ENCODE measurements around the gene AP5B1.

AP5B1 gene

DNA sequence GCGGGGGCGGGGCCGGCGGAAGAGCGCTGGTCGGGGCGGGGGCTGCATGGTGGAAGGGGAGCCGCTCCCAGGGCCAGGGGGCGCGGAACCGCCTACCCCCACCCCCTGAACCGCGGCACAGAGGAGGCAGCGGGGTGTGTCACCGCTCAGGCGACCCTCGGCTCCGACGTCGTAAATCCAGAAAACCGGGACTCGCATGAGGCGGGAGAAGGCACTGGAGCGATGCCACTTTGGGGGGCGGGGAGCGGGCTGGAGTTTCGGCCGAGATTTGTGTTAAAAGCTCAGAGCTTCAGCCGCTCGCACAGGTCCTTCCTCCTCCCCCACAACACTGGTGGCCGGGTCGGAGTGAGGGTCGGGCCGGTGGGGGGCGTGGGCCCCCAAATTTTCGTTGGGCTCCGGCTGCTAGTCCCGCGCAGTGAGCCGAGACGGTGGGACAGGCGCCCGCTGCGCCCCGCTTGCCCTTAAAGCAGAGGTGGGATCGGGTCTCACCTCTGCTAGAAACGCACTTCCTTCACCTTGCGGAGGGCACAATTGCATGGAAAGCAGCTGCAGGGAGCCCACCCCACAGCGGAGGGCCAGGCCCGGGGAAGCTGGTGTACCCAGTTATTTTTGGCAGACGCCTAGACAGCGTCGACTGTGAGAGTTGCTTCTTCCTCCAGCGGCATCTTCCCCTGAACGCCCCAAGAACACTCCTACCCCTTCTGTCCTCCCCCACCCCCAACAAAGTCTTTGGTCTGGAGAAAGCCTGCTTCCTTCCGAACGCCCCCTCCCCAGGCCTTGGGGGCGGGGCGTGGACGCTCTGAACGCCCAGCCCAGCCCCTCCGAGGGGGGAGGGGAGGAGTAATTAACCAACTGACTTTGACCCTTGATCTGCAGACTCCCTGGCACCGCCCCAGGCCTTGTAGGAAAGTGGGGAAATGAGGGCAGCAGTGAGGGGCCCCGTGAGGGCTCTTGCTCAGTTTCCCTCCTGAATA, 7.2 kb upstream of the AP5B1 start:
- no peak overlapping the region for H3K4me3 ChIP-seq (ENCODE audit: low read depth, low read length)
- no peak for DNase-seq (ENCODE audit: low read depth, low spot score)
- TF ChIP-seq, protein P1, sequence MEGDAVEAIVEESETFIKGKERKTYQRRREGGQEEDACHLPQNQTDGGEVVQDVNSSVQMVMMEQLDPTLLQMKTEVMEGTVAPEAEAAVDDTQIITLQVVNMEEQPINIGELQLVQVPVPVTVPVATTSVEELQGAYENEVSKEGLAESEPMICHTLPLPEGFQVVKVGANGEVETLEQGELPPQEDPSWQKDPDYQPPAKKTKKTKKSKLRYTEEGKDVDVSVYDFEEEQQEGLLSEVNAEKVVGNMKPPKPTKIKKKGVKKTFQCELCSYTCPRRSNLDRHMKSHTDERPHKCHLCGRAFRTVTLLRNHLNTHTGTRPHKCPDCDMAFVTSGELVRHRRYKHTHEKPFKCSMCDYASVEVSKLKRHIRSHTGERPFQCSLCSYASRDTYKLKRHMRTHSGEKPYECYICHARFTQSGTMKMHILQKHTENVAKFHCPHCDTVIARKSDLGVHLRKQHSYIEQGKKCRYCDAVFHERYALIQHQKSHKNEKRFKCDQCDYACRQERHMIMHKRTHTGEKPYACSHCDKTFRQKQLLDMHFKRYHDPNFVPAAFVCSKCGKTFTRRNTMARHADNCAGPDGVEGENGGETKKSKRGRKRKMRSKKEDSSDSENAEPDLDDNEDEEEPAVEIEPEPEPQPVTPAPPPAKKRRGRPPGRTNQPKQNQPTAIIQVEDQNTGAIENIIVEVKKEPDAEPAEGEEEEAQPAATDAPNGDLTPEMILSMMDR (IDR thresholded peaks at IDR 0.05; ENCODE audit: low read depth, low read length): no peak
- in situ Hi-C loops (cut with HindIII; ENCODE audit: low sequenced_read_pairs): no loop called here

DNA sequence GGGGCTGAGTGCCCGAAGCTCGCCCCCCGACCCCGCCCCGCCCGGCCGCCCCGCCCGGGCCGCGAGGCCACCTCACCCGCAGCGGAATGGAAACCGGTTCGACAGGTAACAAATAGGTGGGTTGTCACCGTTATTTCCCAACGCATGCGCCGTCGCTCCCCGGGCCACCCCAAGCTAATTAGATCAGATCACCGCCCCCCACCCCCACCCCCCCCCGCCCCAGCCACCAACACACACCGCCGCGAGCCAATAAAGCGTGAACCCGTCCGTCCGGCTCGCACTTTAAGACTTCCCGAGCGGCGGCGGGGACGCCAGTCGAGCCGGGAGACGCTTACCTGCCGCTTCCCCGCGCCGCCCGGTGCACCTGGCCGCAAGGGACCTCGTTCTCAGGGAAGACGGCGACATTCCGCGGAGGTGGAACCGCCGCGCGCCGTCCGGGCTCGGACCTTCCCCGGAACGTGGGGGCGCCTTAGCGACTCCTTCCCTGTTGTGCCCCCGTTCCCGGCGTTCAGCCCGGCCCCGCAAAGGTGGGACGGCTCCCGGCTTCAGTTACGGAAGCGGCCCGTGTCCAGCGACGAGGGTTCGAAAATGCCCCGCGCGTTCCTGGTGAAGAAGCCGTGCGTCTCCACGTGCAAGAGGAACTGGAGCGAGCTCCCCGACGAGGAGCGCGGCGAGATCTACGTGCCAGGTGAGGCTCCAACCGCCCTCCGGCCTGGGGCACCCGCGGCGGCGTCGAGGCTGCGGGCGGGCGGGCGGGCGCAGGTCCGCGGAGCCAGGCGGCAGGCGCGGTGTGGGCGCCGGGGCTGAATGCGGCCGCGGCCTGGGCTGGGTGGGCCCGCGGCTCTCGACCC, 6.2 kb upstream of the AP5B1 start, which contains the start of gene OVOL1:
Gene OVOL1 (plus strand): TSS at position 278 of the 851 bp plus-strand sequence. CDS start 311 bp downstream, at position 589.
- TF ChIP-seq, protein P1 (IDR thresholded peaks at IDR 0.05; ENCODE audit: low read depth, low read length): no peak
- in situ Hi-C loops (cut with HindIII; ENCODE audit: low sequenced_read_pairs): no loop called here
- DNase-seq (ENCODE audit: low read depth, low spot score): no peak
- no peak within 1 kb of the TSS for H3K4me3 ChIP-seq (ENCODE audit: low read depth, low read length)

DNA sequence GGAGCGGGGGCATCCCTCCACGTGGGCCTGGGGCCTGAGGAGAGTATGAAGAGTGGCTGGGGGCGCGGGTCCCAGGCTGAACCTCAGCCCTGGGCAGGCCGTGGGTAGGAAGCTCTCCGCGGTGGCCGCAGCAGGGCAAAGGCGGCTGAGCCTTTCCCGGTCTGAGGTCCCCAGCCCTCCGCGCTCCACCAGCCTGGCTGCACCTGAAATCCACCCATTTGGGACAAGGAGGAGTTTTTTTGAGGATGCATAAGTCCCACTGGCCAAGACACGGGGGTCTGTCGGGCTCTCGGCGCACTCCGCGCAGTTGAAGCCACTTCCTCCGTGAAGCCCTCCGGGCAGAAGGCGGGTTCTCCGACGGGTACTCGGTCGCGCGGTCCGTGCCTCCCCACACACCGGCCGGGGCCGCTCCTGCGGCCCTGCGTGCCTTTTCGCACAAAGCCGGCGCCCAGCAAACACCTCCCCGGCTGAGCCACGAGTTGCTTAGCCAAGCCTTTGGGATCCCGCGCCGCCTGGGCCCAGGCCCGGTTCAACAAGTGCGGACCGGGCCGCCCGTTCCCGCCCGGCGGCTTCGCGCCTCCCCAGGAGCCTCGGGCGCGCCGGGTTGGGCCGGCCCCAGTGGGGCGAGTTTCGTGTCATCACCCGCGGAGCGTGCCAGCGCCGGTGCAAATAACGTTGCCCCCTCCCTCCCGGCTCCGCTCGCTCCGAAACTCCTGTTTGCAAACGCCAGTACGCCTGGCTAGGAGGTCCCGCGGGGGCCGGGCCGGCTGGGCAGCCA, 5.4 kb upstream of the AP5B1 start:
- in situ Hi-C loops (cut with HindIII; ENCODE audit: low sequenced_read_pairs): no loop called here
- TF ChIP-seq, protein P1 (IDR thresholded peaks at IDR 0.05; ENCODE audit: low read depth, low read length): no peak
- no peak overlapping the region for H3K4me3 ChIP-seq (ENCODE audit: low read depth, low read length)
- DNase-seq (ENCODE audit: low read depth, low spot score): no peak

DNA sequence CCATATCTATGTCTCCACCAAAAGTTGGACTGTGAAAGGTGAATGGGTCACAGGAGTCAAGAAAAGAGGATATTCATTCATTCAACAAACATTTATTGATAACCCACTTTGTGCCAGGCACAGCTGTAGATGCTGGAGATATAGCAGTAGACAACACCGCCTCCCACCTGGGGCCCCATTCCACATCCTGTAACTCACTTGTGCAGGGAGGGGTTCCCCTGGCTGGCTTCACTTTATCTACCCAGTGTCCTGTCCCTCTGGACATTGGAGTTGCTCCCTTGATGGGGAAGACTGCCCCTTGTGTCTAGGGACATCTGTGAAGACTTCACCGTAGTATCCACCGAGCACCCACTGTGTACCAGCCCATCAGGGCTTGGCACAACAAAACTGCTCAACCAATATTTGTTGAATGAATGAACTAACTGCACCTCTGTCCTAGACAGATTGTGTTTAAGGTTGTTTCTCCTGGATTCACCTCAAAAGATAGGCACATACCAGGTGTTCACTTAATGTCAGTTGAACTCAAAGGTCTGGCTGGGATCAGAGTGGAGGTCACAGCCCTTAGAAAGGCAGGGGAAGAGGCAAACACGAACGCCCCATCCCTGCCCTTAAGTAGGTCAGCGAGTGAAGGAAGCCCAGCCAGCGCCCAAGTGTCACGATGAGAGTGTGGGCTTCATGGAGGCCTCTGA, 4.7 kb upstream of the AP5B1 start:
- DNase-seq (ENCODE audit: low read depth, low spot score): no peak
- in situ Hi-C loops (cut with HindIII; ENCODE audit: low sequenced_read_pairs): no loop called here
- TF ChIP-seq, protein P1 (IDR thresholded peaks at IDR 0.05; ENCODE audit: low read depth, low read length): no peak
- H3K4me3 ChIP-seq (ENCODE audit: low read depth, low read length): no peak overlapping the region

DNA sequence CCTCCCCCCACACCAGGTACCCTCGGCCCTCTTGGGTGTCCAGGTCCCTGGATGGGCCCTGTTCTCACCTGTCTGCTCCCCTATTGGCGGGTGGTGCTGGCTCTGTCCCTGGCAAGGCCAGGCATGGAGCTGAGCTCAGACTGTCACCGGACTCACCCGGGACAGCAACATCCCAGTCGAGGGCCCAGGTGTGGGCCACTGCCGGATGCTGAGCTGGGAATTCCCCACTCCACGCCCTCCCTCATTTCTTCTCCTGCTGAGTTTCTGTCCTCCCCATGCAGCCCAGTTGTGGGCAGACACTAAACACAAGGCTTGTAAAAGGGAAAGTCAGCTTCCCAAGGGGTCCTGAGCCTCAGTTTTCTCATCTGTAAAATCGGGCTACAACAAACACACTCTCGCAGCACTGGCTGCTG, 2.0 kb upstream of the AP5B1 start:
- H3K4me3 ChIP-seq (ENCODE audit: low read depth, low read length): no peak overlapping the region
- TF ChIP-seq, protein P1 (IDR thresholded peaks at IDR 0.05; ENCODE audit: low read depth, low read length): no peak
- DNase-seq (ENCODE audit: low read depth, low spot score): no peak
- in situ Hi-C loops (cut with HindIII; ENCODE audit: low sequenced_read_pairs): no loop called here

All from astrocyte of the spinal cord (primary cell).